ENCODE results near the gene DCTPP1. TPM values are rescaled to one million over a fixed set of nuclear protein-coding genes. Genes with fewer than 3 reads are reported as not detected.
A peak's percentile ranks its signal among the peaks of the same experiment; 100 is the strongest.
"Not testable (repeated sequence)": the region's sequence is repeated elsewhere in the genome, so short reads cannot be mapped to it uniquely, and the experiment has no call there.

DCTPP1 gene
- total RNA-seq, 4 donors from 2014 or later = 20.7 to 33.3 (median 27.6) TPM

GRCh38 chr16:30397056-30397455, 32.8 kb downstream of the DCTPP1 start:
- Histone ChIP-seq H3K36me3 (peaks cover 0 to 15% (median 0%) of the 10 kb centered on the region in 3 donors), H3K9me3 (no peaks in the 10 kb centered on the region), H3K4me3 (no peak overlapping the region), H3K4me1 (peaks cover 2 to 41% (median 12%) of the 10 kb centered on the region in 4 donors), H3K27me3 (no peaks in the 10 kb centered on the region), H3K27ac (no peak overlapping the region)
- TF ChIP-seq, protein P1, sequence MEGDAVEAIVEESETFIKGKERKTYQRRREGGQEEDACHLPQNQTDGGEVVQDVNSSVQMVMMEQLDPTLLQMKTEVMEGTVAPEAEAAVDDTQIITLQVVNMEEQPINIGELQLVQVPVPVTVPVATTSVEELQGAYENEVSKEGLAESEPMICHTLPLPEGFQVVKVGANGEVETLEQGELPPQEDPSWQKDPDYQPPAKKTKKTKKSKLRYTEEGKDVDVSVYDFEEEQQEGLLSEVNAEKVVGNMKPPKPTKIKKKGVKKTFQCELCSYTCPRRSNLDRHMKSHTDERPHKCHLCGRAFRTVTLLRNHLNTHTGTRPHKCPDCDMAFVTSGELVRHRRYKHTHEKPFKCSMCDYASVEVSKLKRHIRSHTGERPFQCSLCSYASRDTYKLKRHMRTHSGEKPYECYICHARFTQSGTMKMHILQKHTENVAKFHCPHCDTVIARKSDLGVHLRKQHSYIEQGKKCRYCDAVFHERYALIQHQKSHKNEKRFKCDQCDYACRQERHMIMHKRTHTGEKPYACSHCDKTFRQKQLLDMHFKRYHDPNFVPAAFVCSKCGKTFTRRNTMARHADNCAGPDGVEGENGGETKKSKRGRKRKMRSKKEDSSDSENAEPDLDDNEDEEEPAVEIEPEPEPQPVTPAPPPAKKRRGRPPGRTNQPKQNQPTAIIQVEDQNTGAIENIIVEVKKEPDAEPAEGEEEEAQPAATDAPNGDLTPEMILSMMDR (IDR thresholded peaks at IDR 0.05) = no peak
- no peak for TF ChIP-seq POLR2A (IDR thresholded peaks at IDR 0.05)
- DNase-seq = no peak

GRCh38 chr16:30396627-30397026, 33.2 kb downstream of the DCTPP1 start:
- H3K27me3 ChIP-seq, H3K9me3 ChIP-seq, H3K27ac ChIP-seq, H3K4me3 ChIP-seq, DNase-seq: not testable (repeated sequence)
- peaks cover 2 to 40% (median 12%) of the 10 kb centered on the region in 4 donors for H3K4me1 ChIP-seq
- H3K36me3 ChIP-seq = peaks cover 0 to 15% (median 0%) of the 10 kb centered on the region in 3 donors

GRCh38 chr16:30395992-30396585, 33.7 kb downstream of the DCTPP1 start:
- no peak for DNase-seq

GRCh38 chr16:30395155-30395991, 34.5 kb downstream of the DCTPP1 start, which contains the start of gene ZNF48:
ZNF48 (plus strand) TSS chr16:30395420; CDS start chr16:30395795, 375 bp downstream.
- Histone ChIP-seq H3K4me3 (peak within 1 kb of the TSS; percentile 65 to 89 (median 74)), H3K27ac (peak within 1 kb of the TSS; percentile 64 to 81 (median 73)), H3K9me3 (no peaks in the 10 kb centered on the region), H3K36me3 (peaks cover 0 to 15% (median 0%) of the 10 kb centered on the region in 3 donors), H3K4me1 (peaks cover 2 to 33% (median 9%) of the 10 kb centered on the region in 4 donors), H3K27me3 (no peaks in the 10 kb centered on the region)
- TF ChIP-seq POLR2A (IDR thresholded peaks at IDR 0.05) = peak; percentile 28 to 44
- TF ChIP-seq, protein P1 (IDR thresholded peaks at IDR 0.05) = peak in 5 of 6 experiments; percentile 18 to 76 (median 64)
- peak; percentile 77 to 91 (median 86) for DNase-seq

More at GRCh38 chr16:30395992-30396585, 33.7 kb downstream of the DCTPP1 start:
- peaks cover 0 to 15% (median 0%) of the 10 kb centered on the region in 3 donors for H3K36me3 ChIP-seq
- H3K9me3 ChIP-seq = no peaks in the 10 kb centered on the region
- no peak for TF ChIP-seq POLR2A (IDR thresholded peaks at IDR 0.05)
- TF ChIP-seq, protein P1 (IDR thresholded peaks at IDR 0.05) = no peak
- peaks cover 2 to 38% (median 11%) of the 10 kb centered on the region in 4 donors for H3K4me1 ChIP-seq
- no peaks in the 10 kb centered on the region for H3K27me3 ChIP-seq
- peak overlapping the region; percentile 18 to 81 (median 73) for H3K27ac ChIP-seq
- peak overlapping the region; percentile 65 to 89 (median 74) for H3K4me3 ChIP-seq

GRCh38 chr16:30394592-30395154, 35.2 kb downstream of the DCTPP1 start:
- no peak for DNase-seq
- peaks cover 0 to 15% (median 0%) of the 10 kb centered on the region in 3 donors for H3K36me3 ChIP-seq
- peaks cover 2 to 28% (median 9%) of the 10 kb centered on the region in 4 donors for H3K4me1 ChIP-seq
- H3K27me3 ChIP-seq = no peaks in the 10 kb centered on the region
- peak overlapping the region; percentile 65 to 89 (median 74) for H3K4me3 ChIP-seq
- no peak for TF ChIP-seq POLR2A (IDR thresholded peaks at IDR 0.05)
- TF ChIP-seq, protein P1 (IDR thresholded peaks at IDR 0.05) = no peak
- H3K9me3 ChIP-seq = no peaks in the 10 kb centered on the region
- peak overlapping the region; percentile 64 to 81 (median 73) for H3K27ac ChIP-seq
